Keratinocyte (primary cell): ENCODE data around the gene DST.

ENCODE experiments used
- EZH2 ChIP-seq: IDR thresholded peaks from one replicate; pipeline ENCODE4 v1.6.1; 2012; ENCODE audit warnings: inconsistent platforms, mild to moderate bottlenecking, low read length, moderate library complexity
- TF ChIP-seq, protein P1 (sequence below), 3 experiments: IDR thresholded peaks in 1 of 3; conservative IDR thresholded peaks in 1 of 3; optimal IDR thresholded peaks in 1 of 3; 2 replicates in 2 of 3; 3 replicates in 1 of 3; pipeline versions ENCODE3 to v1.5.1; 2011; ENCODE audit warnings: low read length in 3 of 3, mild to moderate bottlenecking in 3 of 3, moderate library complexity in 2 of 3, control low read depth in 1 of 3, inconsistent platforms in 1 of 3; ENCODE audit not compliant: insufficient read depth in 2 of 3; ENCODE audit errors: extremely low read depth in 1 of 3

DNA sequence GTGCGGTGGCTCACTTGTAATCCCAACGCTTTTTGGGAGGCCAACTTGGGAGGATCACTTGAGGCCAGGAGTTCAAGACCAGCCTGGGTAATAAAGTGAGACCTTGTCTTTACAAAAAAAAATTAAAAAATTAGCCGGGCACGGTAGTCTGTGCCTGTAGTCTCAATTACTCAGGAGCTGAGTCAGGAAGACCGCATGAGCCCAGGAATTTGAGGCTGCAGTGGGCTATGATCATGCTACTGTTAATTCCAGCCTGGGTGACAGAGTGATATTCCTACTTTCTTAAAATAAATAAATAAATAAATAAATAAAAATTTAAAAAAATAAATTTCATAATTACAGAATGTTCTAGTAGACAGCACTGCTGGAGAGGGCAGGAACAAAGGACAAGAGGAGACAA is 62.4 kb downstream of the DST start:
- TF ChIP-seq, protein P1, sequence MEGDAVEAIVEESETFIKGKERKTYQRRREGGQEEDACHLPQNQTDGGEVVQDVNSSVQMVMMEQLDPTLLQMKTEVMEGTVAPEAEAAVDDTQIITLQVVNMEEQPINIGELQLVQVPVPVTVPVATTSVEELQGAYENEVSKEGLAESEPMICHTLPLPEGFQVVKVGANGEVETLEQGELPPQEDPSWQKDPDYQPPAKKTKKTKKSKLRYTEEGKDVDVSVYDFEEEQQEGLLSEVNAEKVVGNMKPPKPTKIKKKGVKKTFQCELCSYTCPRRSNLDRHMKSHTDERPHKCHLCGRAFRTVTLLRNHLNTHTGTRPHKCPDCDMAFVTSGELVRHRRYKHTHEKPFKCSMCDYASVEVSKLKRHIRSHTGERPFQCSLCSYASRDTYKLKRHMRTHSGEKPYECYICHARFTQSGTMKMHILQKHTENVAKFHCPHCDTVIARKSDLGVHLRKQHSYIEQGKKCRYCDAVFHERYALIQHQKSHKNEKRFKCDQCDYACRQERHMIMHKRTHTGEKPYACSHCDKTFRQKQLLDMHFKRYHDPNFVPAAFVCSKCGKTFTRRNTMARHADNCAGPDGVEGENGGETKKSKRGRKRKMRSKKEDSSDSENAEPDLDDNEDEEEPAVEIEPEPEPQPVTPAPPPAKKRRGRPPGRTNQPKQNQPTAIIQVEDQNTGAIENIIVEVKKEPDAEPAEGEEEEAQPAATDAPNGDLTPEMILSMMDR (optimal IDR thresholded peaks at IDR 0.05 in 1 of 3, IDR thresholded peaks at IDR 0.05 in 1 of 3, conservative IDR thresholded peaks at IDR 0.05 in 1 of 3; ENCODE audit: extremely low read depth in 1 of 3, insufficient read depth in 2 of 3, low read length in 3 of 3) = no peak
- no peak for TF ChIP-seq EZH2
